Upper lobe of left lung (tissue), 6 donors: ENCODE results near the gene CACNG5. TPM values are rescaled to one million over a fixed set of nuclear protein-coding genes. Genes with fewer than 3 reads are reported as not detected.

Experiments used
- ATAC-seq, 2 donors: fragments of 200-7000 bp; cut with Tn5 transposase; one replicate each; pipeline ENCODE4 v1.9.1; 2022; ENCODE audit warnings: mild to moderate bottlenecking in 2 of 2, moderate library complexity in 2 of 2; ENCODE audit not compliant: low FRiP score in 2 of 2
- DNase-seq, 2 donors: peaks; one replicate each; pipeline ENCODE4 v3.0.0-alpha.2; 2019 to 2020
- H3K27ac ChIP-seq, 4 donors: fragments of 200-600 bp; sonication (generic); one replicate each; pipeline ENCODE4 v1.5.1; 2016 to 2019
- H3K27me3 ChIP-seq, 4 donors: fragments of 200-600 bp; sonication (generic); one replicate each; pipeline ENCODE4 v1.5.1; 2017 to 2019
- H3K36me3 ChIP-seq, 4 donors: fragments of 200-600 bp; sonication (generic); one replicate each; pipeline ENCODE4 v1.5.1; 2016 to 2019
- H3K4me1 ChIP-seq, 4 donors: fragments of 200-600 bp; sonication (generic); one replicate each; pipeline ENCODE4 v1.5.1; 2018 to 2019
- H3K4me3 ChIP-seq, 4 donors: fragments of 200-600 bp; sonication (generic); one replicate each; pipeline ENCODE4 v1.5.1; 2017 to 2019; ENCODE audit warnings: mild to moderate bottlenecking in 2 of 4, moderate library complexity in 1 of 4
- H3K9me3 ChIP-seq, 4 donors: fragments of 200-600 bp; sonication (generic); one replicate each; pipeline ENCODE4 v1.5.1; 2018 to 2019
- CTCF ChIP-seq, 6 experiments: fragments of 450-650 bp in 4 of 6; fragments of 200-600 bp in 2 of 6; sonication (generic) in 2 of 6; IDR thresholded peaks; one replicate each; pipeline ENCODE4 v1.5.1; 2016 to 2019; ENCODE audit warnings: antibody characterized with exemption in 6 of 6
- EP300 ChIP-seq, 4 donors: sonication (generic); formaldehyde crosslinking; IDR thresholded peaks; one replicate each; pipeline ENCODE4 v1.5.1; 2017; ENCODE audit warnings: antibody characterized with exemption in 4 of 4, control low read depth in 2 of 4
- POLR2A ChIP-seq, 4 donors: fragments of 450-650 bp; IDR thresholded peaks; one replicate each; pipeline ENCODE4 v1.5.1; 2016 to 2017; ENCODE audit warnings: antibody characterized with exemption in 4 of 4, mild to moderate bottlenecking in 2 of 4
- POLR2AphosphoS5 ChIP-seq, 2 donors: sonication (generic); formaldehyde crosslinking; IDR thresholded peaks; one replicate each; pipeline ENCODE4 v1.5.1; 2017; ENCODE audit warnings: antibody characterized with exemption in 2 of 2
- WGBS, 2 donors: methylation state at CpG; one replicate each; pipeline ENCODE4 v1.1.5; 2017 to 2018; 5-methylcytosine and 5-hydroxymethylcytosine counted together
- total RNA-seq, 6 donors: library from RNA; depleted of rRNA in 4 of 6; stranded (reverse); fragments of >200 nt in 4 of 6; gene quantifications; one replicate each; pipeline versions ENCODE4 v1.1.0 to v1.2.1, GENCODE V29; 2016 to 2021
- donor health status: DM: no; HTN: no; CAD: no; lungs with moderate emphysema.
- donor health status: DM: no; HTN: yes; CAD: no; lungs with severe emphysema.

Gene CACNG5
- total RNA-seq, 6 donors from 2014 or later: not detected

DNA sequence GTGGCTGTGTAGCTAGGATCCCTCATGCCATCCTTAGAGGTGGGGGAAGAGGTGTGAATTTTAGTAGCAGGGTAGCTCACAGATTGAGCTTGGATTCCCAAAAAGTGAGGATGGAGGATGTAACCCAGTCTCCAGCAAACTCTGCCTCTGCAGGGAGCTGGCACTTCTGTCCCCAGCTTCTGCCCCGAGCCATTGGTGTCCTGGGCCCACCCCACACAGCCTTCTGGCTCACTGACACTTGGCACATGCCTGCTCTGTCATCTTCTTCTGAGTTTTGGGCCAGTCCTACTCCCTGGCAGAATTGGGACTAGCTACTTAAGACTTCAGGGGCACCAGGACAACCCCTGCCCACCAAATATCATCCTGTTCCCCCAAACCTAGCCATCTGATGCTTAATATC lies 2.3 kb downstream of the CACNG5 start:
- no peak for DNase-seq
- WGBS, 2 donors: 60 to 67% methylated on average over 1 of the region's 1 CpG
- H3K36me3 ChIP-seq: no peaks in the 10 kb centered on the region

GRCh38 chr17:66837885-66838665 lies 3.2 kb downstream of the CACNG5 start:
- no peak for TF ChIP-seq POLR2AphosphoS5 (IDR thresholded peaks at IDR 0.05)
- no peak for TF ChIP-seq EP300 (IDR thresholded peaks at IDR 0.05)
- no peak for TF ChIP-seq POLR2A (IDR thresholded peaks at IDR 0.05)
- TF ChIP-seq CTCF (IDR thresholded peaks at IDR 0.05): no peak
- peaks cover 0 to 7% (median 0%) of the 10 kb centered on the region in 4 donors for H3K4me1 ChIP-seq
- H3K27me3 ChIP-seq: peaks cover 0 to 11% (median 4%) of the 10 kb centered on the region in 4 donors
- no peak for ATAC-seq
- no peak overlapping the region for H3K4me3 ChIP-seq
- H3K27ac ChIP-seq: no peak overlapping the region
- H3K9me3 ChIP-seq: no peaks in the 10 kb centered on the region
- WGBS, 2 donors: 66 to 83% methylated on average over 11 of the region's 11 CpGs
- H3K36me3 ChIP-seq: no peaks in the 10 kb centered on the region
- DNase-seq: no peak

More for the DNA sequence above, 2.3 kb downstream of the CACNG5 start:
- Histone ChIP-seq H3K27ac (no peak overlapping the region), H3K27me3 (peaks cover 0 to 11% (median 4%) of the 10 kb centered on the region in 4 donors), H3K4me1 (peaks cover 0 to 7% (median 0%) of the 10 kb centered on the region in 4 donors), H3K9me3 (no peaks in the 10 kb centered on the region), H3K4me3 (no peak overlapping the region)
- TF ChIP-seq POLR2A (IDR thresholded peaks at IDR 0.05) (no peak), CTCF (IDR thresholded peaks at IDR 0.05) (no peak), POLR2AphosphoS5 (IDR thresholded peaks at IDR 0.05) (no peak), EP300 (IDR thresholded peaks at IDR 0.05) (no peak)
- ATAC-seq: no peak

- H3K4me3 ChIP-seq: no peak overlapping the region
- 84 to 86% methylated on average over 9 of the region's 9 CpGs for WGBS, 2 donors
- H3K36me3 ChIP-seq: no peaks in the 10 kb centered on the region
- ATAC-seq (no peak), DNase-seq (no peak)
- H3K9me3 ChIP-seq: no peaks in the 10 kb centered on the region
- TF ChIP-seq EP300 (IDR thresholded peaks at IDR 0.05) (no peak), POLR2AphosphoS5 (IDR thresholded peaks at IDR 0.05) (no peak), CTCF (IDR thresholded peaks at IDR 0.05) (no peak), POLR2A (IDR thresholded peaks at IDR 0.05) (no peak)
- H3K27ac ChIP-seq: no peak overlapping the region
- H3K27me3 ChIP-seq: peaks cover 0 to 10% (median 4%) of the 10 kb centered on the region in 4 donors
- peaks cover 0 to 7% (median 0%) of the 10 kb centered on the region in 4 donors for H3K4me1 ChIP-seq
These were observed 4.7 kb downstream of the CACNG5 start for GRCh38 chr17:66839616-66840015.

GRCh38 chr17:66840061-66840460 lies 5.1 kb downstream of the CACNG5 start:
- peaks cover 0 to 5% (median 2%) of the 10 kb centered on the region in 4 donors for H3K27me3 ChIP-seq
- WGBS, 2 donors: 78 to 84% methylated on average over 5 to 10 of the region's 10 CpGs
- DNase-seq (no peak), ATAC-seq (no peak)
- no peaks in the 10 kb centered on the region for H3K9me3 ChIP-seq
- no peak overlapping the region for H3K4me3 ChIP-seq
- TF ChIP-seq CTCF (IDR thresholded peaks at IDR 0.05): no peak
- no peak for TF ChIP-seq POLR2AphosphoS5 (IDR thresholded peaks at IDR 0.05)
- TF ChIP-seq POLR2A (IDR thresholded peaks at IDR 0.05): no peak
- no peak for TF ChIP-seq EP300 (IDR thresholded peaks at IDR 0.05)
- peaks cover 0 to 3% (median 0%) of the 10 kb centered on the region in 4 donors for H3K4me1 ChIP-seq
- no peaks in the 10 kb centered on the region for H3K36me3 ChIP-seq
- H3K27ac ChIP-seq: no peak overlapping the region
